ENCODE data around the gene TM9SF4.

TM9SF4 gene
- total RNA-seq: 52.8 to 88.4 (median 62.5) reads per million in 18 experiments

GRCh38 chr20:32109392-32110172 is at the start of gene TM9SF4:
Gene TM9SF4, plus strand, starts transcription at chr20:32109714. Its CDS starts 27 bp downstream, at chr20:32109741.
- peak; percentile 90 to 91 for DNase-seq

GRCh38 chr20:32062776-32063170 is 46.7 kb upstream of the TM9SF4 start:
- peak; percentile 99 for DNase-seq

DNA sequence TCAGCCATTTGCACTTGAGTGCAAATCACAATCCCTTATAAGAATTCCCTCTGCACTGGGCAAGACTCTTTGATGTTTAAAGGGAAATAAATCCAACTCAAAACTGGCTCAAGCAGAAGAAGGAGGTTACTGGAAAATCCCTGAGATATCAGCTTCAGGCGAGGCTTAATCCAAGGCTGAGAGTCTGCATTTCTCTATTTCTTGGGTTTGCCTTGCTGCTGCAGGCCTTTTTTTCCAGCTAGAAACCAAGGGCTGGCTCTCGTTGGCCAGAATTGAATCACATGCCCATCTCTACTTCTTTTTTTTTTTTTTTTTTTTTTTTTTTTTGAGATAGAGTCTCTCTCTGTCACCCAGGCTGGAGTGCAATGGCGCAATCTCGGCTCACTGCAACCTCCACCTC is 45.8 kb upstream of the TM9SF4 start:
- peak; percentile 79 to 84 for DNase-seq

DNA sequence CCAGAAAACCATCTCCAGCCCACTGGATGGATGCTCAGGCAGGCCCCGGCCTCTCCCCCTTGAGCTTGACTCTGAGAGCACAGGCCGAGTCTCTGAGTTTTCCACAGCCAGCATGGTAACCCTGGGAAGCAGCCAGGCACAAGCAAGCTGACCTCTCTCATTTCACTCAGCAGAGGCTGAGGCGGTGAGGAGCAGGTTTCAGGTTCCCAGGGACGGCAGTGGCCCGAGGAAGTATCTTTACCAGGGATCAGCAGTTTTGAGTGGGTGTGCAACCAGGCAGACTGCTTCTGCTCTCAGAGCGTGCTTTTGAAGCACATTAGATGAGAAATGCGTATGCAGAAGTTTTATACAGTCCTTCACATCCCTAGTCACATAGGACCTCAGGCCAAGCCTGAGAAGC is 44.8 kb upstream of the TM9SF4 start:
- DNase-seq: peak; percentile 55 to 86

GRCh38 chr20:32067234-32067821 is 42.2 kb upstream of the TM9SF4 start:
- peak in 1 of 2 donors; percentile 32 for DNase-seq

- no peak for DNase-seq
Measured at GRCh38 chr20:32068174-32068573, 41.3 kb upstream of the TM9SF4 start.

- DNase-seq: peak in 1 of 2 donors; percentile 13
Measured at GRCh38 chr20:32069711-32070110, 39.8 kb upstream of the TM9SF4 start.

GRCh38 chr20:32070282-32070681 is 39.2 kb upstream of the TM9SF4 start:
- no peak for DNase-seq

DNA sequence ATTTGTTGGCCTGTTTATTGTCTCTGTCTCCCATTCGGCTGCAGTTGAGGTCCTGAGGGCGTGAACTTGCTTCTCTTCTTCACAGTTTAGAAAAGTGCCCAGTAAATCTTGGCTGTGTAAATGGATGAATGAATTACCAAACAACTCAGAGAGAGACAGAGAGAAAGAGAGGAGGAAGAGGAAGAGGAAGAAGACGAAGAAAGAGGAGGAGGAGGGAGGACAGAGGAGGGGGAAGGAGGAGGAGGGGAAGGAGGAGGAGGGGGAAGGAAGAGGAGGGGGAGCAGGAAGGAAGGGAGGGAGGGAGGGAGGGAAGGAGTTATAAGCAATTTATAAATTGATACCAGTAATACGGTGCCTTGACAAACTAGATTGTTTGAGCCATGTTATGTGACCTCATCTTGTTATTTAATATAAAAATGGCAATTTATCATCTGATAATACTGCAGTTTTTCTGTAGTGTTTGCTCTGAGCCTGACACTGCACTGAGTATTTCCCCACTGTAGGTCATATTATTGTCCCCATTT is 38.8 kb upstream of the TM9SF4 start:
- no peak for DNase-seq

GRCh38 chr20:32071395-32072167 is 37.9 kb upstream of the TM9SF4 start:
- no peak for DNase-seq

DNA sequence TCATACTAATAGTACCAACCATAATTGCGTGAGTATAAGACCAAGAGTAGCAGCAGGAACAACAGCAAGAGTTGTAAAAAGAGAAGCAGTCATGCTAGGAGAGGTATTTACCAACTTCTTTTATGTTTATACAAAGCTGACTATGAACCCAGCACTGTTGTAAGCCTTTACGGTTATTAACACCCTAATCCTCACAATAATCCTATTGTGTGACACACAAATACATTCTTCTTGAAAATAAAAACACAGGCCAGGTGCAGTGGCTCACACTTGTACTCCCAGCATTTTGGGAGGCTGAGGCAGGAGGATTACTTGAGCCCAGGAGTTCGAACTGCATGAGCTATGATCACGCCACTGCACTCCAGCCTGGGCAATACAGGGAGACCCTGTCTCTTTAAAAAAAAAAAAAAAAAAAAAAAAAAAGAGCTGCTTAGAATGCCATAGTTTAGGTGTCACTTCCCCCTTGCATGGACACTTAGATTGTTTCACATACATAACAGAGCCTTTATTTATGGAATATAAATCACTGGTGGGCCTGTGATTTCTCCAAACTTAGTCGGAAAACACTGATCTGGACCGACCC is 37.3 kb upstream of the TM9SF4 start:
- no peak for DNase-seq

- no peak for DNase-seq
Measured at GRCh38 chr20:32075534-32075933, 34.0 kb upstream of the TM9SF4 start.

GRCh38 chr20:32077190-32077589 is 32.3 kb upstream of the TM9SF4 start:
- peak; percentile 79 to 86 for DNase-seq

DNA sequence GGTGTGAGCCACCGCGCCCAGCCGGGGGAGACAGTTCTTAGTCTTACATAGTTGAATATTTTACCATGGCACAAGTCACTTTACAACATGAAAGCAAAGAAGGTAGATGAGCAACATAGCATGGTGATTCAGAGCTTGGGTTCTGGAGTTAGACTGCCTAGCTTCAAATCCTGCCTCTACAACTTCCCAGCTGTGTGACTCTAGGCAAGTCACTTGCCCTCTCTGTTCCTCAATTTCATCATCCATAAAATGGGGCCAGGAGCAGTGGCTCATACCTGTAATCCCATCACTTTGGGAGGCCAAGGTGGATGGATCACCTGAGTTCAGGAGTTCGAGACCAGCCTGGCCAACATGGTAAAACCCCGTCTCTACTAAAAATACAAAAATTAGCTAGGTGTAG is 31.2 kb upstream of the TM9SF4 start:
- DNase-seq: no peak

DNA sequence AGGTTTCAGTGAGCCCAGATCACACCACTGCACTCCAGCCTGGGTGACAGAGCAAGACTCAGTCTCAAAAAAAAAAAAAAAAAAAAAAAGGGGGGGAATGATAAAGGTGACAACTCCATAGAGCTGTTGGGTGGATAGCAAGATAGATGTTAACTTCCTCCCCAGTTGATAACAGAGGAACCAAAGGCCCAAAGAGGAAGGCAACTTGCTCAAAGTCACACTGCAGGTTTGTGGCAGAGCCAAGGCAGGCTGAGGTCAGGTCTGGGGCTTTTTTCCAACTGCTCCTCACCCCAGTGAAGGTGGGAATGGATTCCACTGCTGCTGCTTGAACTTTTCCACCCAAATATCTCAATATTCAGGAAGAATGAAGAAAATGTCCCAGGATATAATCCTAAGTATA is 30.7 kb upstream of the TM9SF4 start:
- peak; percentile 30 to 56 for DNase-seq

DNA sequence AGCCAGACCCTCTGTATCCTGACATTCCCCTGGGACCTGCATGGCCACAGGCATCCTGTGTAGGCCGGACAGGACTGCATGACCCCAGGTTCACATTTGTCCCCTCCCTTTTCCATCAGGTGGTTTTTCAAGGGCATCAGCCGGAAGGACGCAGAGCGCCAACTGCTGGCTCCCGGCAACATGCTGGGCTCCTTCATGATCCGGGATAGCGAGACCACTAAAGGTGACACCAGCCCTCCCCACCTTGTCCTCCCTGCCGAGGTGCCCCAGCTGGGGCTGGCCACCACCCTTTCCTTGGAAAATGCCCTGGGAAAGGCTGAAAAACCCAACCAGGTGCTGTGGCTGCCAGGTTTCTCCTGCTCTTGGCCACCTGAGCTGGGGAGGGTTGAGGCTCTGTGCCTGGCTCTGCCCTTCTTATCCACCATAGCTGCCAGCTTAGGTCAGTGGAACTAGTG is 29.8 kb upstream of the TM9SF4 start:
- DNase-seq: no peak

- DNase-seq: no peak
Measured at GRCh38 chr20:32080783-32081182, 28.7 kb upstream of the TM9SF4 start.

DNA sequence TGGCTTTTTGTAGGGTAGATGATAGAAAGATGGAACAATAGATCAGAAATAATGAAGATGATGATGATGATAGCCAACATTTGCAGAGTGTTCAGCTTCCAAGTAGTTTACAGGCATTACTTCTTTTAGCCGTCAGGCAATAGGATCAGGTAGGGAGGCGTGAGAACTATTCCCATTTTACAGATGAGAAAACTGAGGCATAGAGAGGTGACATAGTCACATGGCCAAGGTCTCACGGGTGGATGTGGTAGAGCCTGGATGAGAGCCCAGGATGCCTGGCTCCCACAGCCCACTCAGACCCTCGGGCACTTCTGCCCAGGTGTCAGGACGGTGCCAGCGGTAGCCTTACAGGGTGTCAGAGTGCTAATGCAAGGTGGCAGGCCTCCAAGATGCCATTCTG is 26.0 kb upstream of the TM9SF4 start:
- DNase-seq: no peak

GRCh38 chr20:32087070-32087469 is 22.4 kb upstream of the TM9SF4 start:
- no peak for DNase-seq

GRCh38 chr20:32088759-32089158 is 20.8 kb upstream of the TM9SF4 start:
- DNase-seq: no peak

GRCh38 chr20:32089637-32090362 is 19.7 kb upstream of the TM9SF4 start:
- DNase-seq: no peak

DNA sequence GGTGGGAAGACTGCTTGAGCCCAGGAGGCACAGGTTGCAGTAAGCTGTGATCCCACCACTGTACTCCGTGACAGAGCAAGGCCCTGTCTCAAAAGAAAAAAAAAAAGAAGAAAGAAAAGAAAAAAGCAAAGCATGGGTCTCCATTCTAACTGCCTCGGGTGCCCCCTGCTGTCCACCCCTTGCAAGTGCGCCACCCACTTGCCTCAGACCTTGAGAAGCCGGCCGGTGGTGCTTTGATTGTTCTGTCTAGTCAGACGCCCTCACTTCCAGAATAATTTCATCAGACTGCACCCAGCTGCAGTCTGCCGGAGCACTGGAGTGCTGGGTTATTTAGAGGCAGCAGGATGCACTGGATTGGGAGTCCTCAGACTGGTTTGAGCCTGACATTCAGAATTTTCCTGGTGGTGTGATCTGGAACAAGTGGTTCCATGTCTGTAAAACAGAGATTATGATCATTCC is 17.6 kb upstream of the TM9SF4 start:
- peak; percentile 82 to 83 for DNase-seq
